PC-9 (cell line): ENCODE data around the gene SYNJ2. TPM values are rescaled to one million over a fixed set of nuclear protein-coding genes. Genes with fewer than 3 reads are reported as not detected.

Experiments used
- BruUV-seq: library from RNA; stranded (reverse); fragments of 400-500 nt; replicated peaks from 2 replicates; lab custom pipeline; 2021; lab: Mats Ljungman, UMichigan
- CTCF ChIA-PET: fragments of 300-600 bp; sonication (Branson Sonifier 250); formaldehyde crosslinking; loops from one replicate; lab custom pipeline; 2022; ENCODE audit warnings: antibody characterized with exemption; lab: Charles Lee
- POLR2A ChIA-PET: fragments of 300-600 bp; sonication (Branson Sonifier 250); formaldehyde crosslinking; loops from one replicate; lab custom pipeline; 2022; ENCODE audit warnings: antibody characterized with exemption; ENCODE audit not compliant: unreplicated experiment; lab: Charles Lee
- DNase-seq, 2 experiments: peaks; one replicate each; pipeline versions ENCODE4 v3.0.0 to v3.0.0-alpha.2; 2015 to 2022; ENCODE audit warnings: mixed read lengths in 1 of 2
- H2AFZ ChIP-seq: fragments of 200-600 bp; sonication (generic); 2 replicates; pipeline ENCODE4 v1.8.1; 2017; ENCODE audit warnings: antibody characterized with exemption
- H3F3A ChIP-seq: fragments of 200-600 bp; sonication (generic); 2 replicates; pipeline ENCODE4 v1.8.1; 2017; ENCODE audit warnings: antibody characterized with exemption, mild to moderate bottlenecking, low read depth; ENCODE audit not compliant: insufficient read depth
- H3K27ac ChIP-seq: fragments of 200-600 bp; sonication (generic); 2 replicates; pipeline ENCODE4 v1.6.1; 2016; ENCODE audit warnings: mixed run types
- H3K27me3 ChIP-seq: fragments of 200-600 bp; sonication (generic); 2 replicates; pipeline ENCODE4 v1.6.1; 2016; ENCODE audit warnings: low read depth, mixed run types; ENCODE audit not compliant: insufficient read depth
- H3K36me3 ChIP-seq: fragments of 200-600 bp; sonication (generic); 2 replicates; pipeline ENCODE4 v1.6.1; 2016; ENCODE audit warnings: low read depth, mixed run types
- H3K4me1 ChIP-seq: fragments of 200-600 bp; sonication (generic); replicated peaks from 2 replicates; pipeline ENCODE4 v1.6.1; 2016; ENCODE audit warnings: mixed run types; ENCODE audit not compliant: insufficient read depth
- H3K4me2 ChIP-seq: fragments of 200-600 bp; sonication (generic); 2 replicates; pipeline ENCODE4 v1.6.1; 2017; ENCODE audit warnings: mixed run types
- H3K4me3 ChIP-seq: fragments of 200-600 bp; sonication (generic); 2 replicates; pipeline ENCODE4 v1.6.1; 2016; ENCODE audit warnings: mixed run types
- H3K79me2 ChIP-seq: fragments of 200-600 bp; sonication (generic); 2 replicates; pipeline ENCODE4 v1.6.1; 2017; ENCODE audit warnings: low read depth, mixed run types
- H3K9me2 ChIP-seq: fragments of 200-600 bp; sonication (generic); 2 replicates; pipeline ENCODE4 v1.8.1; 2017; ENCODE audit warnings: mild to moderate bottlenecking; ENCODE audit not compliant: insufficient read depth
- H3K9me3 ChIP-seq: fragments of 200-600 bp; sonication (generic); 2 replicates; pipeline ENCODE4 v1.8.1; 2016; ENCODE audit warnings: low read depth; ENCODE audit not compliant: insufficient read depth
- H4K20me1 ChIP-seq: fragments of 200-600 bp; sonication (generic); 2 replicates; pipeline ENCODE4 v1.8.1; 2017; ENCODE audit not compliant: insufficient read depth
- CTCF ChIP-seq: fragments of 200-600 bp; sonication (generic); conservative IDR thresholded peaks from 2 replicates; pipeline ENCODE4 v1.6.1; 2017; ENCODE audit warnings: mixed run types, antibody characterized with exemption, mild to moderate bottlenecking, moderate library complexity
- EZH2 ChIP-seq: fragments of 200-600 bp; sonication (generic); IDR thresholded peaks from 2 replicates; pipeline ENCODE4 v1.8.0; 2017; ENCODE audit warnings: antibody characterized with exemption, low read depth
- intact Hi-C: fragments of 100-400 bp; cut with micrococcal nuclease; formaldehyde crosslinking; loops from one replicate; pipeline ENCODE4 v1.10.0; 2022; ENCODE audit not compliant: unreplicated experiment
- total RNA-seq: library from RNA; stranded (reverse); gene quantifications from 2 replicates; pipeline ENCODE4 v1.2.3, GENCODE V29; 2021

Gene SYNJ2
- total RNA-seq, 1 experiment from 2014 or later = 30.3 TPM

GRCh38 chr6:158030380-158031300 lies 49.0 kb downstream of the SYNJ2 start:
- no peak overlapping the region for H2AFZ ChIP-seq
- ChIA-PET POLR2A (no interaction called here), CTCF (no interaction called here)
- H3K4me2 ChIP-seq = peak overlapping the region; percentile 61
- H3K9me2 ChIP-seq = no peaks in the 10 kb centered on the region
- H3K79me2 ChIP-seq = peaks cover 33% of the 10 kb centered on the region
- peaks cover 39% of the 10 kb centered on the region for H3K4me1 ChIP-seq
- H3K27ac ChIP-seq = peak overlapping the region; percentile 64
- DNase-seq = no peak
- peaks cover 14% of the 10 kb centered on the region; the same call in 1 of the 2 replicates for H3K36me3 ChIP-seq
- no peaks in the 10 kb centered on the region for H3K9me3 ChIP-seq
- no peaks in the 10 kb centered on the region for H3K27me3 ChIP-seq
- no TSS peak for BruUV-seq
- TF ChIP-seq EZH2 (no peak), CTCF (no peak)
- H3K4me3 ChIP-seq = no peak overlapping the region
- intact Hi-C loops = loop anchor here (1.0 to 5.0 kb wide), 3 partner anchors 10 to 37 kb away; no protein-coding TSS in a partner anchor
- no peaks in the 10 kb centered on the region for H4K20me1 ChIP-seq
- H3F3A ChIP-seq = peaks cover 33% of the 10 kb centered on the region

DNA sequence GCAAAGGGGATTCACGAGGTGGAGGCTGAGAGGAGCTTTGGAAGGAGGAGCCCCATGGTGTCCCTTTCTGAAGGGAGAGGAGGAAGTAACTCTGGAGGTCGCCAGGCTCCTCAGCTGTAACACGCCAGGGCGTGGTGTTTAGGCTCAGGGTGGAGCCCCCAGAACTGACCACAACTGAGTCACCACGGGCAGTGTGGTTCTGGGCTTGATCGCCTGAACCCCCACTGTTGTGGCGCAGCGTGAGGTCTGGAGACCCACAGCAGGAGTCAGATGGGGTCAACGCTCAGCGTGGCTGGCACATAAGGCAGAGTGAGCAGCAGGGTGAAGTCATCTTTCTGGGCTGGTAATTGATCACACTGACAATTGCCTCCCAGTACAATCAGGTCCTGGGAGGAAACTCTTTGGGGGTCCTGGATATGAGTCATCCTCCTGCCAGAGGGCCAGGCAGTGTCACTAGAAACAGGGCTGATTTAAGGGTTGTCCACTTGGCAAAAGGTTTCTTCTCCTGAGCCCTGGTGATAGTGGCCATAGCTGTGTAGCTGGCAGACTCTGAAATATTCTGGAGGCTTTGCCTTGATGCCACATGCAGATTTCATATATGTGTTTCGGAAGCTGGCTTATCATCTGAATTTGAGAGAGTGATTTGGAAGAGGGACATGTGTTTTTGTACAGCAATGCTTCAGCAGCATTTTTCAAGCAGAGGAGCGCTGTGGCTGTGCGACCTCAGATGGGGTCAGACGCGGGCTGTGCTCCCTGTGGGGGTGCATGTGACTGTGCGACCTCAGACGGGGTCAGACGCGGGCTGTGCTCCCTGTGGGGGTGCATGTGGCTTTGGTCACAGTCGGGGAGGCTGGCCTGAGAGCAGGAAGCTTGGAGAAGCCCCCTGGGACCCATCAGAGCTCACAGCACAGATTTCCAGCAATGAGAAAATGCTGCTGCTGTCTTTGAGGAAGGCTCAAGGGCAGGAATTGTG lies 50.0 kb downstream of the SYNJ2 start:
- Histone ChIP-seq H2AFZ (no peak overlapping the region), H3K4me2 (peak overlapping the region; percentile 61), H3F3A (peaks cover 26% of the 10 kb centered on the region), H3K9me2 (no peaks in the 10 kb centered on the region), H3K36me3 (peaks cover 14% of the 10 kb centered on the region; the same call in 1 of the 2 replicates), H3K4me1 (peaks cover 29% of the 10 kb centered on the region), H4K20me1 (peaks cover 3% of the 10 kb centered on the region; the same call in 1 of the 2 replicates), H3K9me3 (no peaks in the 10 kb centered on the region), H3K27me3 (no peaks in the 10 kb centered on the region), H3K79me2 (peaks cover 33% of the 10 kb centered on the region), H3K27ac (peak overlapping the region; percentile 64), H3K4me3 (no peak overlapping the region)
- intact Hi-C loops = loop anchor here (1.0 to 5.0 kb wide), 3 partner anchors 9 to 36 kb away; no protein-coding TSS in a partner anchor
- TF ChIP-seq CTCF = no peak
- no peak for TF ChIP-seq EZH2
- DNase-seq = peak; percentile 80 to 81
- BruUV-seq = no TSS peak
- ChIA-PET POLR2A (interaction anchor here (0.5 kb wide), 1 partner anchor 38 kb away, joined by 7 read pairs; no protein-coding TSS in a partner anchor), CTCF (no interaction called here)

DNA sequence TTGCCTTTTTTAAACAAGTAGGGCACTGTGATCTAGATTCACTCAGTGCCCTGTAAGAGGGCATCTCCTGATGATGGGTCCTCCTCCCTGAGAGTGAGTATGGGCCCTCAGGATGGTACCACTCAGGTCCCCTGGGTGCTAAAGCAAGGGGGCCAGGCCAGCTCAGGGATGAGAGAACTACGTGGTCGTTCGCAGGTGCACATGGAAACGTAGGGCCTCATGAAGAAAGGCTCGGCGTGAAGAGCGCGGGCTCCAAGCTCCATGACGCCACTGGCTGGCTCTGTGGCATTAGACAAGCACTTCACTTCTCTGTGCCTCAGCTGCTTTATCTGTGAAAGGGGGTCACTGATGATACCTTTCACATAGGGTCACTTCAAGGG lies 50.7 kb downstream of the SYNJ2 start:
- CTCF ChIA-PET = no interaction called here
- POLR2A ChIA-PET = no interaction called here
- peaks cover 25% of the 10 kb centered on the region for H3K4me1 ChIP-seq

More for the DNA sequence above, 50.7 kb downstream of the SYNJ2 start:
- Histone ChIP-seq H3K27me3 (no peaks in the 10 kb centered on the region), H3F3A (peaks cover 26% of the 10 kb centered on the region), H3K4me3 (no peak overlapping the region), H3K79me2 (peaks cover 27% of the 10 kb centered on the region), H3K27ac (peak overlapping the region; percentile 64), H4K20me1 (peaks cover 3% of the 10 kb centered on the region; the same call in 1 of the 2 replicates), H3K4me2 (peak overlapping the region; percentile 61), H3K9me2 (no peaks in the 10 kb centered on the region), H2AFZ (no peak overlapping the region), H3K36me3 (peaks cover 14% of the 10 kb centered on the region; the same call in 1 of the 2 replicates), H3K9me3 (no peaks in the 10 kb centered on the region)
- no TSS peak for BruUV-seq
- DNase-seq = no peak
- intact Hi-C loops = loop anchor here (5.0 kb wide), 1 partner anchor 35 kb away; no protein-coding TSS in a partner anchor
- TF ChIP-seq EZH2 = no peak
- no peak for TF ChIP-seq CTCF
